Measurements from ENCODE around the gene PHLDB2.

DNA sequence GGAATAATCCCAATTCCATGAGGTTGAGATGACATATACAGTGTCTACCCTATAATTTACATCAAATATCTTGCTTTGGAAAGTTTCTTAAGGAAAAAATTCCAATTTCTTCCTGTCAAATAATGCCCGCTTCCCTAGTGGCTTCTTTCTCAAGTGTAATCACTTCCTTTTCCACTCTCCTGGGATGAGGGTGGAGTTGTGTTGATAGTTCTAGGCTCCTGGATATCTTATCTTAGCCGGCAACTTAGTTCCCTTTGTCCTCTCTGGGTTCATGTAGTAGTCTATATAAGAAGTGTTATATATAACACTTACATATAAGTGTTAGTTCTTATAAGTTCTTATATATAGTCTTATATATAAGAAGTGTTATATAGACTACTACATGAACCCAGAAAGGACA is 150.6 kb downstream of the PHLDB2 start:
- TF ChIP-seq, protein P1, sequence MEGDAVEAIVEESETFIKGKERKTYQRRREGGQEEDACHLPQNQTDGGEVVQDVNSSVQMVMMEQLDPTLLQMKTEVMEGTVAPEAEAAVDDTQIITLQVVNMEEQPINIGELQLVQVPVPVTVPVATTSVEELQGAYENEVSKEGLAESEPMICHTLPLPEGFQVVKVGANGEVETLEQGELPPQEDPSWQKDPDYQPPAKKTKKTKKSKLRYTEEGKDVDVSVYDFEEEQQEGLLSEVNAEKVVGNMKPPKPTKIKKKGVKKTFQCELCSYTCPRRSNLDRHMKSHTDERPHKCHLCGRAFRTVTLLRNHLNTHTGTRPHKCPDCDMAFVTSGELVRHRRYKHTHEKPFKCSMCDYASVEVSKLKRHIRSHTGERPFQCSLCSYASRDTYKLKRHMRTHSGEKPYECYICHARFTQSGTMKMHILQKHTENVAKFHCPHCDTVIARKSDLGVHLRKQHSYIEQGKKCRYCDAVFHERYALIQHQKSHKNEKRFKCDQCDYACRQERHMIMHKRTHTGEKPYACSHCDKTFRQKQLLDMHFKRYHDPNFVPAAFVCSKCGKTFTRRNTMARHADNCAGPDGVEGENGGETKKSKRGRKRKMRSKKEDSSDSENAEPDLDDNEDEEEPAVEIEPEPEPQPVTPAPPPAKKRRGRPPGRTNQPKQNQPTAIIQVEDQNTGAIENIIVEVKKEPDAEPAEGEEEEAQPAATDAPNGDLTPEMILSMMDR (IDR thresholded peaks at IDR 0.05) = no peak
- TF ChIP-seq POLR2A (IDR thresholded peaks at IDR 0.05) = no peak

Data from lower leg skin (tissue), 3 donors.